ENCODE results near the gene CIC.

DNA sequence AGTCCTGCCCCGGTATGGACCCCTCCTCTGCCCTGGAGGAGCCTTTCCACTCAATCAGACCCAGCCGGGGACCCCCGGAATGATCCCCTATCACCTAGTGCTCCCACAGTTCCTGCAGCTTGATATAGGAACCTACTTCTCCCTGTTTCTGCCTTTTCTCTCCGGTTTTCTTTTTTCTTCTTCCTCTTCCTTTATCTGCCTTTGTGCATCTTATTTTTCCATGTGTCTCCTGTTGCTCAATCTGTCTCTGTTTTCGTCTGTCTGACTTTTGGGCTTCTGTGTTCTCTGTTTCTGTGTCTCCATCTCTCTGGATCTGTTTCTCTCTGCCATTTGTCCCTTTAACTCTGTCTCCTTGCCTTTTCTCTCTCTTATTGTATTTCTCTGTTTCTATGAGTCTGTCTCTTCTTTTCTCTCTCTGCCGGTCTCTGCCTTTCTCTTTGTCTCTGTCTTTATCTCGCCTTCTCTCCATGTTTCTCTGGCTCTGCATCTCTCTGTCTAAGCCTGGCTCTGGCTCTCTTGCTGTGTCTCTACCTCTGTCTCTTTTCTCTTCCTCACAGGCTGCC is 66.4 kb downstream of the CIC start:
- no peak for TF ChIP-seq CTCF (IDR thresholded peaks at IDR 0.05)
- TF ChIP-seq POLR2A (IDR thresholded peaks at IDR 0.05): no peak
